GM12878 (cell line): ENCODE data around the gene SUSD6. TPM values are rescaled to one million over a fixed set of nuclear protein-coding genes. Genes with fewer than 3 reads are reported as not detected.

Experiments
- ATAC-seq: fragments of 200-7000 bp; cut with Tn5 transposase; 3 replicates; pipeline ENCODE4 v1.9.1; 2020; ENCODE audit warnings: mild to moderate bottlenecking, moderate library complexity
- BruUV-seq: library from RNA; stranded (reverse); fragments of 400-500 nt; replicated peaks from 2 replicates; lab custom pipeline; 2021; lab: Mats Ljungman, UMichigan
- CTCF ChIA-PET: fragments of 300-600 bp; sonication (Branson Sonifier 250); formaldehyde crosslinking; extraction: SDS; loops from one replicate; lab custom pipeline; 2021; ENCODE audit warnings: inconsistent platforms; lab: Yijun Ruan, JAX
- POLR2A ChIA-PET: fragments of 350-600 bp; formaldehyde crosslinking; extraction: SDS; loops from one replicate; lab custom pipeline; 2021; ENCODE audit warnings: inconsistent platforms; lab: Charles Lee
- RAD21 ChIA-PET: fragments of 300-600 bp; sonication (Branson Sonifier 250); formaldehyde crosslinking; loops from one replicate; lab custom pipeline; 2023; ENCODE audit warnings: antibody characterized with exemption; ENCODE audit not compliant: unreplicated experiment; lab: Charles Lee
- SMC1A ChIA-PET: fragments of 300-600 bp; sonication (Branson Sonifier 250); formaldehyde crosslinking; loops from one replicate; lab custom pipeline; 2023; ENCODE audit not compliant: unreplicated experiment, uncharacterized antibody; lab: Charles Lee
- DNase-seq: peaks from one replicate; pipeline ENCODE4 v3.0.0-alpha.2; 2011; ENCODE audit warnings: low read depth, low spot score
- FAIRE-seq: peaks from 3 replicates; lab custom pipeline; 2011; peaks lifted over from hg19 to GRCh38; lab: Jason Lieb, UNC
- H2AFZ ChIP-seq: 2 replicates; pipeline ENCODE4 v1.6.0; 2011; ENCODE audit warnings: low read depth, low read length, control low read depth; ENCODE audit not compliant: control insufficient read depth
- H3K27ac ChIP-seq: 2 replicates; pipeline ENCODE4 v1.5.1; 2011; ENCODE audit warnings: control low read depth; ENCODE audit not compliant: control insufficient read depth, insufficient read depth
- H3K27me3 ChIP-seq, 2 experiments: replicated peaks in 1 of 2; 2 replicates each; pipeline versions ENCODE4 v1.6.0 to v1.6.1; 2011; ENCODE audit warnings: low read length in 1 of 2; ENCODE audit not compliant: control insufficient read depth in 2 of 2, insufficient read depth in 2 of 2
- H3K36me3 ChIP-seq, 2 experiments: 2 replicates each; pipeline ENCODE4 v1.5.1; 2011; ENCODE audit warnings: low read length in 1 of 2; ENCODE audit not compliant: control insufficient read depth in 2 of 2, insufficient read depth in 2 of 2
- H3K4me1 ChIP-seq: 2 replicates; pipeline ENCODE4 v1.6.1; 2011; ENCODE audit warnings: mild to moderate bottlenecking, low read length, moderate library complexity, mixed read lengths; ENCODE audit not compliant: control insufficient read depth, insufficient read depth
- H3K4me2 ChIP-seq: 2 replicates; pipeline ENCODE4 v1.6.0; 2011; ENCODE audit warnings: control low read depth; ENCODE audit not compliant: control insufficient read depth, insufficient read depth
- H3K4me3 ChIP-seq: fragments of 200-600 bp; sonication (generic); 2 replicates; pipeline ENCODE4 v1.5.1; 2016
- H3K79me2 ChIP-seq: 2 replicates; pipeline ENCODE4 v1.6.0; 2011; ENCODE audit warnings: low read length; ENCODE audit not compliant: control insufficient read depth, insufficient read depth
- H3K9ac ChIP-seq: 2 replicates; pipeline ENCODE4 v1.8.0; 2011; ENCODE audit warnings: low read length, control low read depth, mixed read lengths; ENCODE audit not compliant: control insufficient read depth, insufficient read depth
- H3K9me3 ChIP-seq: replicated peaks from 3 replicates; pipeline ENCODE4 v1.5.1; 2011; ENCODE audit warnings: mild to moderate bottlenecking, low read length; ENCODE audit not compliant: control insufficient read depth, insufficient read depth
- H4K20me1 ChIP-seq: 2 replicates; pipeline ENCODE4 v1.6.0; 2011; ENCODE audit not compliant: control insufficient read depth, insufficient read depth
- CBFB ChIP-seq: IDR thresholded peaks from 2 replicates; pipeline ENCODE4 v1.6.1; 2016; ENCODE audit warnings: antibody characterized with exemption, low read depth
- CHD4 ChIP-seq: fragments of 200-600 bp; sonication (generic); IDR thresholded peaks from 2 replicates; pipeline ENCODE4 v1.6.1; 2016; ENCODE audit warnings: mild to moderate bottlenecking
- EED ChIP-seq: sonication (generic); IDR thresholded peaks from 2 replicates; pipeline ENCODE4 v1.6.1; 2016; ENCODE audit warnings: antibody characterized with exemption, low read depth
- IKZF1 ChIP-seq: fragments of 450-650 bp; conservative IDR thresholded peaks from 2 replicates; pipeline ENCODE4 v1.6.1; 2017; ENCODE audit warnings: antibody characterized with exemption, mild to moderate bottlenecking
- IRF4 ChIP-seq: IDR thresholded peaks from 2 replicates; pipeline ENCODE4 v1.6.1; 2011; ENCODE audit warnings: low read depth, low read length
- POLR2A ChIP-seq: IDR thresholded peaks from 2 replicates; pipeline ENCODE4 v1.6.1; 2011; ENCODE audit warnings: low read depth, mild to moderate bottlenecking, low read length
- POLR2AphosphoS5 ChIP-seq: IDR thresholded peaks from 2 replicates; pipeline ENCODE4 v1.6.1; 2011; ENCODE audit warnings: mild to moderate bottlenecking, low read length, inconsistent platforms
- RB1 ChIP-seq: fragments of 450-650 bp; formaldehyde crosslinking; IDR thresholded peaks from 2 replicates; pipeline ENCODE4 v1.6.1; 2017; ENCODE audit warnings: mild to moderate bottlenecking, borderline replicate concordance
- RCOR1 ChIP-seq: conservative IDR thresholded peaks from 2 replicates; pipeline ENCODE4 v1.6.1; 2012; ENCODE audit warnings: low read depth, low read length, improper control_type of control experiment
- RELA ChIP-seq: fragments of 450-650 bp; IDR thresholded peaks from 2 replicates; pipeline ENCODE4 v1.8.0; 2014; ENCODE audit warnings: borderline replicate concordance; ENCODE audit not compliant: partially characterized antibody
- SUZ12 ChIP-seq: fragments of 200-600 bp; sonication (generic); IDR thresholded peaks from one replicate; pipeline ENCODE4 v1.6.1; 2018; ENCODE audit warnings: antibody characterized with exemption, mild to moderate bottlenecking; ENCODE audit not compliant: unreplicated experiment
- TAF1 ChIP-seq: IDR thresholded peaks from 2 replicates; pipeline ENCODE4 v1.6.1; 2011; ENCODE audit warnings: mild to moderate bottlenecking, low read depth, low read length, borderline replicate concordance
- TBL1XR1 ChIP-seq: IDR thresholded peaks from 2 replicates; pipeline ENCODE4 v1.6.1; 2012; ENCODE audit warnings: low read depth, low read length, improper control_type of control experiment
- YBX1 ChIP-seq: fragments of 450-650 bp; IDR thresholded peaks from 2 replicates; pipeline ENCODE4 v1.6.1; 2016; ENCODE audit warnings: antibody characterized with exemption
- WGBS: methylation state at CpG from one replicate; pipeline ENCODE4 v1.1.6; 2016; ENCODE audit warnings: low lambda C conversion rate; ENCODE audit not compliant: insufficient replicate concordance, insufficient coverage; ENCODE audit errors: missing lambda C conversion rate; 5-methylcytosine and 5-hydroxymethylcytosine counted together
- in situ Hi-C: fragments of 300-500 bp; cut with MboI; formaldehyde crosslinking; loops from 9 replicates; pipeline ENCODE4 v1.14.3; 2018; ENCODE audit warnings: mixed read lengths
- intact Hi-C: fragments of 100-400 bp; cut with micrococcal nuclease; formaldehyde crosslinking; loops from one replicate; pipeline ENCODE4 v1.14.2; 2022; ENCODE audit not compliant: unreplicated experiment
- polyA plus RNA-seq, 11 experiments: library from polyadenylated mRNA; depleted of rRNA in 4 of 11; unstranded in 6 of 11; stranded (reverse) in 5 of 11; fragments of >200 nt; fragmentation: Nextera tagmentation in 4 of 11; fragmentation: Illumina TruSeq in 1 of 11; extraction: Ambion mirVana in 4 of 11; extraction: Trizol in 1 of 11; gene quantifications; 1 replicate in 1 of 11; 2 replicates in 10 of 11; pipeline versions ENCODE4 v1.2.1 to v1.2.3, GENCODE V29; 2011 to 2016; ENCODE audit warnings: inconsistent platforms in 2 of 11, missing spikeins in 2 of 11, low read depth in 1 of 11
- total RNA-seq, 4 experiments: library from RNA; depleted of rRNA in 3 of 4; stranded (reverse); fragments of >200 nt in 3 of 4; fragmentation: Illumina TruSeq in 1 of 4; extraction: Trizol in 1 of 4; gene quantifications; 2 replicates each; pipeline versions ENCODE4 v1.2.1 to v1.2.3, GENCODE V29; 2013 to 2021
- TF ChIP-seq, protein P1 (sequence below): fragments of 450-650 bp; IDR thresholded peaks from 2 replicates; pipeline ENCODE4 v1.6.1; 2017; ENCODE audit warnings: mild to moderate bottlenecking, moderate library complexity
- TF ChIP-seq, protein P2 (sequence below): IDR thresholded peaks from 2 replicates; pipeline ENCODE4 v1.6.1; 2012; ENCODE audit warnings: low read length, inconsistent platforms
- TF ChIP-seq, protein P3 (sequence below): fragments of 450-650 bp; IDR thresholded peaks from 2 replicates; pipeline ENCODE4 v1.6.1; 2017; ENCODE audit warnings: low read depth, mild to moderate bottlenecking, moderate library complexity

The SUSD6 gene
- total and polyA plus RNA-seq, 10 of the 15 experiments (the other 5 are each of a cell fraction or from before 2014, with no cell fraction given): 6.6 to 39.8 (median 20.2) TPM

- H3K4me3 ChIP-seq: peak overlapping the region; percentile 88
- ChIA-PET SMC1A (interaction anchor here (0.6 to 11.9 kb wide), 12 partner anchors 8 to 88 kb away, joined by 3 to 164 read pairs (median 6); no protein-coding TSS in a partner anchor), RAD21 (interaction anchor here (1.0 to 10.0 kb wide), 8 partner anchors 9 to 117 kb away, joined by 3 to 178 read pairs (median 18); no protein-coding TSS in a partner anchor), POLR2A (interaction anchor here (0.6 to 3.2 kb wide), 10 partner anchors 10 to 151 kb away, joined by 3 to 22 read pairs (median 4); no protein-coding TSS in a partner anchor), CTCF (interaction anchor here (0.6 to 3.0 kb wide), 10 partner anchors 8 to 95 kb away, joined by 3 to 12 read pairs (median 6); no protein-coding TSS in a partner anchor)
- peak overlapping the region; percentile 99 for H3K4me2 ChIP-seq
- H3K9ac ChIP-seq: peak overlapping the region; percentile 94
- no peaks in the 10 kb centered on the region; the same call in 1 of the 2 replicates for H4K20me1 ChIP-seq
- peak overlapping the region; percentile 97 for H3K27ac ChIP-seq
- intact Hi-C loops: loop anchor here (2.0 to 10.0 kb wide), 4 partner anchors 15 to 219 kb away; partner anchors contain the start of genes ERH and SLC39A9
- peaks cover 77% of the 10 kb centered on the region for H3K79me2 ChIP-seq
- in situ Hi-C loops: loop anchor here (10.0 kb wide), 1 partner anchor 51 kb away; no protein-coding TSS in a partner anchor
- H3K4me1 ChIP-seq: peaks cover 42% of the 10 kb centered on the region
- no TSS peak for BruUV-seq
- no peak overlapping the region for H2AFZ ChIP-seq
- FAIRE-seq (no peak), DNase-seq (no peak), ATAC-seq (0 out of 3 replicates have a peak, but pooled peaks have one; percentile 1)
- peaks cover 0 to 7% of the 10 kb centered on the region in 2 experiments; a peak in 2 of 4 replicates for H3K36me3 ChIP-seq
- WGBS: 5% methylated on average over 4 of the region's 4 CpGs
- H3K9me3 ChIP-seq: no peaks in the 10 kb centered on the region
- no peaks in the 10 kb centered on the region for H3K27me3 ChIP-seq
- TF ChIP-seq SUZ12 (no peak), IRF4 (no peak), EED (no peak; the same call in 1 of the 2 replicates), IKZF1 (no peak), POLR2A (0 out of 2 replicates have a peak, but pooled peaks have one; percentile 40), CBFB (no peak), TBL1XR1 (no peak), RELA (no peak), RCOR1 (no peak), POLR2AphosphoS5 (peak; percentile 55; the same call in 1 of the 2 replicates), YBX1 (no peak), RB1 (no peak), CHD4 (no peak), TAF1 (0 out of 2 replicates have a peak, but pooled peaks have one; percentile 22)
- TF ChIP-seq, protein P1, sequence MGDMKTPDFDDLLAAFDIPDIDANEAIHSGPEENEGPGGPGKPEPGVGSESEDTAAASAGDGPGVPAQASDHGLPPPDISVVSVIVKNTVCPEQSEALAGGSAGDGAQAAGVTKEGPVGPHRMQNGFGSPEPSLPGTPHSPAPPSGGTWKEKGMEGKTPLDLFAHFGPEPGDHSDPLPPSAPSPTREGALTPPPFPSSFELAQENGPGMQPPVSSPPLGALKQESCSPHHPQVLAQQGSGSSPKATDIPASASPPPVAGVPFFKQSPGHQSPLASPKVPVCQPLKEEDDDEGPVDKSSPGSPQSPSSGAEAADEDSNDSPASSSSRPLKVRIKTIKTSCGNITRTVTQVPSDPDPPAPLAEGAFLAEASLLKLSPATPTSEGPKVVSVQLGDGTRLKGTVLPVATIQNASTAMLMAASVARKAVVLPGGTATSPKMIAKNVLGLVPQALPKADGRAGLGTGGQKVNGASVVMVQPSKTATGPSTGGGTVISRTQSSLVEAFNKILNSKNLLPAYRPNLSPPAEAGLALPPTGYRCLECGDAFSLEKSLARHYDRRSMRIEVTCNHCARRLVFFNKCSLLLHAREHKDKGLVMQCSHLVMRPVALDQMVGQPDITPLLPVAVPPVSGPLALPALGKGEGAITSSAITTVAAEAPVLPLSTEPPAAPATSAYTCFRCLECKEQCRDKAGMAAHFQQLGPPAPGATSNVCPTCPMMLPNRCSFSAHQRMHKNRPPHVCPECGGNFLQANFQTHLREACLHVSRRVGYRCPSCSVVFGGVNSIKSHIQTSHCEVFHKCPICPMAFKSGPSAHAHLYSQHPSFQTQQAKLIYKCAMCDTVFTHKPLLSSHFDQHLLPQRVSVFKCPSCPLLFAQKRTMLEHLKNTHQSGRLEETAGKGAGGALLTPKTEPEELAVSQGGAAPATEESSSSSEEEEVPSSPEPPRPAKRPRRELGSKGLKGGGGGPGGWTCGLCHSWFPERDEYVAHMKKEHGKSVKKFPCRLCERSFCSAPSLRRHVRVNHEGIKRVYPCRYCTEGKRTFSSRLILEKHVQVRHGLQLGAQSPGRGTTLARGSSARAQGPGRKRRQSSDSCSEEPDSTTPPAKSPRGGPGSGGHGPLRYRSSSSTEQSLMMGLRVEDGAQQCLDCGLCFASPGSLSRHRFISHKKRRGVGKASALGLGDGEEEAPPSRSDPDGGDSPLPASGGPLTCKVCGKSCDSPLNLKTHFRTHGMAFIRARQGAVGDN: no peak
- TF ChIP-seq, protein P2, sequence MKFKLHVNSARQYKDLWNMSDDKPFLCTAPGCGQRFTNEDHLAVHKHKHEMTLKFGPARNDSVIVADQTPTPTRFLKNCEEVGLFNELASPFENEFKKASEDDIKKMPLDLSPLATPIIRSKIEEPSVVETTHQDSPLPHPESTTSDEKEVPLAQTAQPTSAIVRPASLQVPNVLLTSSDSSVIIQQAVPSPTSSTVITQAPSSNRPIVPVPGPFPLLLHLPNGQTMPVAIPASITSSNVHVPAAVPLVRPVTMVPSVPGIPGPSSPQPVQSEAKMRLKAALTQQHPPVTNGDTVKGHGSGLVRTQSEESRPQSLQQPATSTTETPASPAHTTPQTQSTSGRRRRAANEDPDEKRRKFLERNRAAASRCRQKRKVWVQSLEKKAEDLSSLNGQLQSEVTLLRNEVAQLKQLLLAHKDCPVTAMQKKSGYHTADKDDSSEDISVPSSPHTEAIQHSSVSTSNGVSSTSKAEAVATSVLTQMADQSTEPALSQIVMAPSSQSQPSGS: 0 out of 2 replicates have a peak, but pooled peaks have one; percentile 12
- TF ChIP-seq, protein P3, sequence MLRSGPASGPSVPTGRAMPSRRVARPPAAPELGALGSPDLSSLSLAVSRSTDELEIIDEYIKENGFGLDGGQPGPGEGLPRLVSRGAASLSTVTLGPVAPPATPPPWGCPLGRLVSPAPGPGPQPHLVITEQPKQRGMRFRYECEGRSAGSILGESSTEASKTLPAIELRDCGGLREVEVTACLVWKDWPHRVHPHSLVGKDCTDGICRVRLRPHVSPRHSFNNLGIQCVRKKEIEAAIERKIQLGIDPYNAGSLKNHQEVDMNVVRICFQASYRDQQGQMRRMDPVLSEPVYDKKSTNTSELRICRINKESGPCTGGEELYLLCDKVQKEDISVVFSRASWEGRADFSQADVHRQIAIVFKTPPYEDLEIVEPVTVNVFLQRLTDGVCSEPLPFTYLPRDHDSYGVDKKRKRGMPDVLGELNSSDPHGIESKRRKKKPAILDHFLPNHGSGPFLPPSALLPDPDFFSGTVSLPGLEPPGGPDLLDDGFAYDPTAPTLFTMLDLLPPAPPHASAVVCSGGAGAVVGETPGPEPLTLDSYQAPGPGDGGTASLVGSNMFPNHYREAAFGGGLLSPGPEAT: no peak
These were observed 2.1 kb downstream of the SUSD6 start for GRCh38 chr14:69613312-69614073.
